ENCODE measurements around the gene SYMPK.

- no peak for TF ChIP-seq CTCF (IDR thresholded peaks at IDR 0.05; ENCODE audit: poor library complexity)
- no peak for TF ChIP-seq EZH2phosphoT487 (IDR thresholded peaks at IDR 0.05; ENCODE audit: low read depth, severe bottlenecking, unreplicated experiment)
- TF ChIP-seq EZH2 (IDR thresholded peaks at IDR 0.05; ENCODE audit: borderline replicate concordance) = no peak
Measured at GRCh38 chr19:45800070-45800553, 62.8 kb downstream of the SYMPK start.

Data from hepatocyte (in vitro differentiated cells).